Stimulated activated naive B cell treated with anti-CD40 and anti-IgM and Interleukin-4, amounts not matched to agents 10 μg/mL and 1 μg/mL and 100 μg/mL, for 72 hours (primary cell): ENCODE measurements around the gene RHBDL2.
"Not testable (repeated sequence)": the region's sequence is repeated elsewhere in the genome, so short reads cannot be mapped to it uniquely, and the experiment has no call there.

Experiments
- ATAC-seq, 2 donors: fragments of 150-1000 bp; cut with Tn5 transposase; replicated peaks; 2 replicates each; pipeline ENCODE4 v1.10.0; 2021; ENCODE audit warnings: moderate library complexity in 1 of 2
- DNase-seq: peaks from one replicate; pipeline ENCODE4 v3.0.0; 2021
- H3K27ac Mint-ChIP-seq: one replicate; pipeline ENCODE4 v1.8.0; 2022; ENCODE audit warnings: mild to moderate bottlenecking, mixed read lengths
- H3K27me3 Mint-ChIP-seq, 2 donors: one replicate each; pipeline ENCODE4 v1.8.0; 2022; ENCODE audit warnings: mixed read lengths in 2 of 2
- H3K36me3 Mint-ChIP-seq, 2 donors: one replicate each; pipeline ENCODE4 v1.8.0; 2022; ENCODE audit warnings: mixed read lengths in 2 of 2, mild to moderate bottlenecking in 1 of 2
- H3K4me1 Mint-ChIP-seq, 2 donors: one replicate each; pipeline ENCODE4 v1.8.0; 2022; ENCODE audit warnings: mixed read lengths in 2 of 2, mild to moderate bottlenecking in 1 of 2
- H3K4me3 Mint-ChIP-seq, 2 donors: one replicate each; pipeline ENCODE4 v1.8.0; 2022; ENCODE audit warnings: mild to moderate bottlenecking in 2 of 2, mixed read lengths in 2 of 2, moderate library complexity in 1 of 2
- H3K9me3 Mint-ChIP-seq, 2 donors: one replicate each; pipeline ENCODE4 v1.8.0; 2022; ENCODE audit warnings: mixed read lengths in 2 of 2, mild to moderate bottlenecking in 1 of 2

RHBDL2 gene

DNA sequence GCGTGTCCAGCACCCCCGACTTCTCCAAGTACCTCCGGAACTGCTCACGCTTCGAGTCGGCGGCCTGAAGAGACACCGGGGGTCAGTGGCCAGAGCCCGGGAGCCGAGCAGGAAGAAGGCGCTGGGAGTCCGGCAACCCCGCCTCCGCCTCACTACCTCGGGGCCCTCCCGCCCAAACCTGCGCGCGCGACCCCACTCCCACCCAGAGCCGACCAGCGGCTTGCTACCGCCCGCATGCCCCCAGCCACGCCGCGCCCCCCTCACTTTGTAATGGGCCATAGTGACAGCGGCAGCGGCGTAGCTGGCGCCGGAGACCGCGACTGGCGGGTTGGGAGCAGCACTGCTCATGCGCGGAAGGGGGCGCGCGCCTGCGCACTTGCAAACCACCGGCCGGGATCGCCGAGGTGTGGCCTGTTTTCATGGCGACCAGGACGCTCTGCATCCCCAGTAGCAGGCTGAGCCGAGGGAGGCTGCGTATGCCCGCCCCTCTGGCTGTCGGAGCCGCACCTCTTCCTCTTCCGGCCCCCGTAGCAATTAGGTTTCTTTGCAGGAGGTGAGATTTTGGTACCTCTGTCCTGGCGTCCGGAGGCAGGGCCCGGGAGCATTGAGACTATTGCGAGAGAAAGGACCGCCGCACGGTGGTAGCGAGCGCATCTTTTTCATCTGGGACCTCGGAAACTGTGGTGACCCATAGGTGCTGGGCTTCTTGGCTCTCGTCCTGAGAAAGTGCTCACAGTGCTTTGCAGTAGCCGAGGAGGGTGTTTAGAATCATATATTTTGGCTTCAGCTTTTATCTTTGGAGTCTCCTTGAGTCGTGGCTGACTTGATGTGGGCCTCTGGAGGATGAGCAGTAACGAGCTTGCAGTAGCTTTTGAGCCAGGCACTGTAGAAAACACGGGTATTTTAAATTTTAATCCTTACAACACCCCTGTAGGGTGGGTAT lies 68.3 kb downstream of the RHBDL2 start, which contains the start of gene MYCBP:
Gene MYCBP (minus strand): TSS at position 322 of the 943 bp plus-strand sequence. CDS start 43 bp downstream, at position 279.
- no peaks in the 10 kb centered on the region for H3K27me3 Mint-ChIP-seq
- H3K36me3 Mint-ChIP-seq = peaks cover 6 to 13% of the 10 kb centered on the region in 2 donors
- H3K4me3 Mint-ChIP-seq = peak within 1 kb of the TSS; percentile 91 to 94
- ATAC-seq (peak; percentile 99 to 100), DNase-seq (peak; percentile 97)
- peak within 1 kb of the TSS; percentile 84 for H3K27ac Mint-ChIP-seq
- H3K4me1 Mint-ChIP-seq = peaks cover 11 to 22% of the 10 kb centered on the region in 2 donors
- H3K9me3 Mint-ChIP-seq = no peaks in the 10 kb centered on the region

- Mint-ChIP-seq H3K4me3 (peak overlapping the region; percentile 91 to 94), H3K36me3 (peaks cover 12 to 20% of the 10 kb centered on the region in 2 donors), H3K9me3 (no peaks in the 10 kb centered on the region), H3K27ac (peak overlapping the region; percentile 84), H3K4me1 (peaks cover 17 to 30% of the 10 kb centered on the region in 2 donors), H3K27me3 (no peaks in the 10 kb centered on the region)
- ATAC-seq (peak; percentile 20 to 22), DNase-seq (no peak)
These were observed 69.1 kb downstream of the RHBDL2 start for GRCh38 chr1:38872401-38873026.

- H3K4me1 Mint-ChIP-seq = peaks cover 20 to 31% of the 10 kb centered on the region in 2 donors
These were observed 70.6 kb downstream of the RHBDL2 start for GRCh38 chr1:38870996-38871395.

DNA sequence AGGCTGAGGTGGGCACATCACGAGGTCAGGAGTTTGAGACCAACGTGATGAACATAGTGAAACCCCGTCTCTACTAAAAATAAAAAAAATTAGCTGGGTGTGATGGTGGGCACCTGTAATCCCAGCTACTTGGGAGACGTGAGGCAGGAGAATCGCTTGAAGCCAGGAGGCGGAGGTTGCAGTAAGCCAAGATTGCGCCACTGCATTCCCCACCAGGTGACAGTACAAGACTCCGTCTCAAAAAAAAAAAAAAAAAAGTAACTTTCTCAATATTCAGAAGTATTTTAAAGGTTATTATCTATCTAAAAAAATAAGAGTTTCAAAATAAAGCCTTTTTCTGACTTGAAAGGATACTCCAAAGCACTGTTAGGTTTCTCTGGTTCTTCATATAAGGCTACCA lies 74.4 kb downstream of the RHBDL2 start:
- no peak for ATAC-seq
- Mint-ChIP-seq H3K9me3 (no peaks in the 10 kb centered on the region), H3K36me3 (peaks cover 14 to 46% of the 10 kb centered on the region in 2 donors), H3K4me1 (peaks cover 31 to 43% of the 10 kb centered on the region in 2 donors), H3K4me3 (no peak overlapping the region), H3K27me3 (no peaks in the 10 kb centered on the region), H3K27ac (no peak overlapping the region)
- no peak for DNase-seq

More at GRCh38 chr1:38870996-38871395, 70.6 kb downstream of the RHBDL2 start:
- H3K27me3 Mint-ChIP-seq = no peaks in the 10 kb centered on the region
- peak overlapping the region in 1 of 2 donors; percentile 48 for H3K4me3 Mint-ChIP-seq
- peaks cover 14 to 31% of the 10 kb centered on the region in 2 donors for H3K36me3 Mint-ChIP-seq
- peak overlapping the region; percentile 69 for H3K27ac Mint-ChIP-seq
- ATAC-seq (no peak), DNase-seq (no peak)
- no peaks in the 10 kb centered on the region for H3K9me3 Mint-ChIP-seq

GRCh38 chr1:38865112-38865715 lies 76.4 kb downstream of the RHBDL2 start:
- H3K9me3 Mint-ChIP-seq = no peaks in the 10 kb centered on the region
- no peak for ATAC-seq
- no peaks in the 10 kb centered on the region for H3K27me3 Mint-ChIP-seq
- peaks cover 28 to 44% of the 10 kb centered on the region in 2 donors for H3K4me1 Mint-ChIP-seq
- no peak overlapping the region for H3K4me3 Mint-ChIP-seq
- H3K27ac Mint-ChIP-seq = no peak overlapping the region
- H3K36me3 Mint-ChIP-seq = peaks cover 11 to 42% of the 10 kb centered on the region in 2 donors
- no peak for DNase-seq

DNA sequence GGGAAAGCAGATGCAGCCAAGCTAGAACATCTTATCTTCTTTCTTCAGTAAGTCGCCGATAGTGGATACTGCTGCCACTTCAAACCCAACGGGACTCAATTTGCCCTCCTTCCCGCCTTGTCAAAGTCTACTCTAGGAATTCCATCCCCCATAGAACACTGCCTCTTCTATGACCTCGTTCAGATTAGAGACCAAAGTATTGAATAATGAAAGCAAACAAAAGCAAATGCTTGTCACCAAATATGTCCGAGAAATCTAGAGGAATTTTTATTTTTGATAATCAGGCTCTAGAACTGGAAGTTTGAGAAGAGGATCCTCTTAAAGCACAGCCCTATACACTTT lies 81.2 kb downstream of the RHBDL2 start:
- peak overlapping the region; percentile 97 to 98 for H3K4me3 Mint-ChIP-seq
- no peaks in the 10 kb centered on the region for H3K27me3 Mint-ChIP-seq
- peaks cover 17 to 34% of the 10 kb centered on the region in 2 donors for H3K36me3 Mint-ChIP-seq
- no peak for ATAC-seq
- no peak for DNase-seq
- peak overlapping the region; percentile 98 for H3K27ac Mint-ChIP-seq
- H3K9me3 Mint-ChIP-seq = no peaks in the 10 kb centered on the region
- peaks cover 30 to 54% of the 10 kb centered on the region in 2 donors for H3K4me1 Mint-ChIP-seq

GRCh38 chr1:38859561-38860453 lies 81.8 kb downstream of the RHBDL2 start, which contains the start of gene RRAGC:
Gene RRAGC, minus strand, starts transcription at chr1:38859772. Its CDS starts 126 bp downstream, at chr1:38859646.
- H3K27me3 Mint-ChIP-seq = no peaks in the 10 kb centered on the region
- H3K36me3 Mint-ChIP-seq = peaks cover 21 to 37% of the 10 kb centered on the region in 2 donors
- H3K9me3 Mint-ChIP-seq = no peaks in the 10 kb centered on the region
- H3K27ac Mint-ChIP-seq = peak within 1 kb of the TSS; percentile 98
- H3K4me3 Mint-ChIP-seq = peak within 1 kb of the TSS; percentile 97 to 98
- peak; percentile 98 for DNase-seq
- ATAC-seq = peak; percentile 90 to 93
- peaks cover 33 to 60% of the 10 kb centered on the region in 2 donors for H3K4me1 Mint-ChIP-seq

DNA sequence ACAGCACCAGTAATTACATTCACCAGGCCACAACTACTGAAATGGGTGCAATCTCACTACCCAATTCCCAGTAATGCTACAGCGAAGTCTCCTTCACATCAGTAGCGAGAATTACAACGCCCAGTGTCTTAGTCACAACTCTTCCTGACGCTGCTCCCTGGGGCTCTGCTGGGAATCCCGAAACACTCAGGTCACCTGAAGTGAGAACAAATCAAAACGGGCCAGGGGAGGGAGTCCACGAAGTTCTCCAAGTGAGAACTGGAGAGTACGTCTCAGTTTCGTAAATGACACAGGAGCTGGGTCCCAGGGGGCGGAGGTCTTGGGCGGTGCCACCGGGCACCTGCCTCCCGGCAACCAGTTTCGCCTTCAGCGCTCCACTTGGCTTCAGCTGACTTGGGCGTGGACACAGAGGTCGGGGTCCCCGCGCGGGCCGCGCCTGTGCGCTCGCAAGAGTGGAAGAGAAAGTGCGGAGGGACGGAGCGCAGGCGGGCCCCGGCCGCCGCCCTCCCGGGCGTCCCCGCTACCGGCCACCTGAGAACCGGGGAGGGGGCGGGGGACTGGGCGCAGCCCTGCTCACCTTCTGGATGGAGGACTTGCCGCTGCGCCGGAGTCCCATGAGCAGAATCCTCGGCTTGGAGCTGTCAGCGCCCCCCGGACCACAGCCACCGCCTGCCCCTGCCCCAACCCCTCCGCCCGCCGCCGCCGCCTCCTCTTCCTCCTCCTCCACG lies 82.6 kb downstream of the RHBDL2 start:
- no peaks in the 10 kb centered on the region for H3K27me3 Mint-ChIP-seq
- H3K4me1 Mint-ChIP-seq = peaks cover 31 to 58% of the 10 kb centered on the region in 2 donors
- ATAC-seq = peak; percentile 69
- peak; percentile 85 for DNase-seq
- no peaks in the 10 kb centered on the region for H3K9me3 Mint-ChIP-seq
- peaks cover 24 to 41% of the 10 kb centered on the region in 2 donors for H3K36me3 Mint-ChIP-seq
- H3K27ac Mint-ChIP-seq = peak overlapping the region; percentile 98
- H3K4me3 Mint-ChIP-seq = peak overlapping the region; percentile 97 to 98

DNA sequence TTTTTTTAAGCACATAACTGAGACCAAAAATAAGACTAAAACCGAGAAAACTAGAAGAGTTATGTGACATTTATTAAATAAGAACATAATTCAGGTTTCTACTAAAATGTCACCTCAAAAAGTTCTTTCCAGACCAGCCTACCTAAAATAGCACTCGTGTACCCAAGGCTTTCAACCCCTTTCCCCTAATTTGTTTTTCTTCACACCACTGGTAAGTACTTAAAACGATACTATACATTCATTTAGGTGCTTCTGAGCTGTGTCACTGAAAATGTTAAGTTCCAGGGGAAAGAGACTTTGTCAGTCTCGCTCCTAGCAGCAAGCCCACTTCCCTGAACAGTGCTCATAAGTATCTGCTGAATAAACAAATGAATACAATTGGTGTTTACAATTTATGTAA lies 88.8 kb downstream of the RHBDL2 start:
- H3K4me3 Mint-ChIP-seq = peak overlapping the region; percentile 69 to 74
- peak; percentile 84 to 88 for ATAC-seq
- H3K27ac Mint-ChIP-seq = peak overlapping the region; percentile 92
- no peaks in the 10 kb centered on the region for H3K9me3 Mint-ChIP-seq
- H3K27me3 Mint-ChIP-seq = no peaks in the 10 kb centered on the region
- DNase-seq = no peak
- peaks cover 23 to 52% of the 10 kb centered on the region in 2 donors for H3K4me1 Mint-ChIP-seq
- peaks cover 41 to 52% of the 10 kb centered on the region in 2 donors for H3K36me3 Mint-ChIP-seq

- no peak for DNase-seq
- peak overlapping the region; percentile 91 for H3K27ac Mint-ChIP-seq
- H3K9me3 Mint-ChIP-seq = no peaks in the 10 kb centered on the region
- ATAC-seq = peak; percentile 78 to 87
- H3K36me3 Mint-ChIP-seq = peaks cover 49 to 65% of the 10 kb centered on the region in 2 donors
- peaks cover 15 to 36% of the 10 kb centered on the region in 2 donors for H3K4me1 Mint-ChIP-seq
- no peaks in the 10 kb centered on the region for H3K27me3 Mint-ChIP-seq
- peak overlapping the region; percentile 49 to 67 for H3K4me3 Mint-ChIP-seq
These were observed 93.6 kb downstream of the RHBDL2 start for GRCh38 chr1:38848071-38848470.

GRCh38 chr1:38846210-38846609 lies 95.4 kb downstream of the RHBDL2 start:
- H3K9me3 Mint-ChIP-seq = no peaks in the 10 kb centered on the region
- peaks cover 45 to 59% of the 10 kb centered on the region in 2 donors for H3K36me3 Mint-ChIP-seq
- DNase-seq = no peak
- no peak overlapping the region for H3K27ac Mint-ChIP-seq
- ATAC-seq = no peak
- no peak overlapping the region for H3K4me3 Mint-ChIP-seq
- peaks cover 8 to 20% of the 10 kb centered on the region in 2 donors for H3K4me1 Mint-ChIP-seq
- H3K27me3 Mint-ChIP-seq = no peaks in the 10 kb centered on the region

- ATAC-seq, DNase-seq, H3K27me3 Mint-ChIP-seq, H3K27ac Mint-ChIP-seq, H3K4me3 Mint-ChIP-seq, H3K9me3 Mint-ChIP-seq: not testable (repeated sequence)
- peaks cover 45 to 57% of the 10 kb centered on the region in 2 donors for H3K36me3 Mint-ChIP-seq
- H3K4me1 Mint-ChIP-seq = peaks cover 11 to 23% of the 10 kb centered on the region in 2 donors
These were observed 96.5 kb downstream of the RHBDL2 start for GRCh38 chr1:38845088-38845487.

DNA sequence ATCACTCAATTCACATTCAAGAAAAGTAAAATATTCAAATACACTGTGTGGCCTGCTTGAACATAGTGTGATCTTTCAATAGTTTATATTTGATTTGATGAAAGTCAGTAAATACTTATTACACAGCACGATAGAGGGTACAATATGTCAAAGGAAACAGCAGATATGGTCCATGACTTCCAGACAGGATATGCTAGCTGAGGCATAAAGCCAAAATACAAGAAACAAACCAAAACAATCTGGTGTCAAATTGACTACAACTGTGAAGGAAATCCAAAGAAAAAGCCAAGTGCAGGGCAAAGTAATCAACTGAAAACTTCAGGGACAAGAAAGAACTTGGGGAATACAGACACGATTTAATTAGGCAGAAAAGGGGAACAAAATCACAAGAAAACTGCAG lies 101.3 kb downstream of the RHBDL2 start:
- Mint-ChIP-seq H3K27ac (peak overlapping the region; percentile 15), H3K36me3 (peaks cover 35 to 52% of the 10 kb centered on the region in 2 donors), H3K9me3 (no peaks in the 10 kb centered on the region), H3K4me3 (no peak overlapping the region), H3K4me1 (peaks cover 8 to 11% of the 10 kb centered on the region in 2 donors), H3K27me3 (no peaks in the 10 kb centered on the region)
- ATAC-seq = no peak
- no peak for DNase-seq
